OCI-LY3 (cell line): Measurements from ENCODE around the gene KRTAP6-2.

ENCODE experiments used
- CTCF ChIP-seq: fragments of 200-600, 300-600 bp; sonication (generic); IDR thresholded peaks from 2 replicates; pipeline ENCODE4 v1.5.1; 2014; ENCODE audit warnings: antibody characterized with exemption, low read length, low read depth
- EZH2phosphoT487 ChIP-seq: fragments of 200-600 bp; shearing (Covaris generic); IDR thresholded peaks from 2 replicates; pipeline ENCODE4 v1.6.1; 2018; ENCODE audit warnings: antibody characterized with exemption, mixed run types, low read depth

GRCh38 chr21:30579346-30579745 lies 19.4 kb downstream of the KRTAP6-2 start:
- TF ChIP-seq CTCF (no peak), EZH2phosphoT487 (no peak)
